GM12873 (cell line): ENCODE measurements around the gene SMYD3.

Source experiments
- TF ChIP-seq, protein P1 (sequence below): IDR thresholded peaks from 2 replicates; pipeline ENCODE4 v1.5.1; 2012; ENCODE audit warnings: low read depth, mild to moderate bottlenecking, moderate library complexity, low read length, control low read depth; ENCODE audit not compliant: insufficient read depth; ENCODE audit errors: missing control alignments

Gene SMYD3

DNA sequence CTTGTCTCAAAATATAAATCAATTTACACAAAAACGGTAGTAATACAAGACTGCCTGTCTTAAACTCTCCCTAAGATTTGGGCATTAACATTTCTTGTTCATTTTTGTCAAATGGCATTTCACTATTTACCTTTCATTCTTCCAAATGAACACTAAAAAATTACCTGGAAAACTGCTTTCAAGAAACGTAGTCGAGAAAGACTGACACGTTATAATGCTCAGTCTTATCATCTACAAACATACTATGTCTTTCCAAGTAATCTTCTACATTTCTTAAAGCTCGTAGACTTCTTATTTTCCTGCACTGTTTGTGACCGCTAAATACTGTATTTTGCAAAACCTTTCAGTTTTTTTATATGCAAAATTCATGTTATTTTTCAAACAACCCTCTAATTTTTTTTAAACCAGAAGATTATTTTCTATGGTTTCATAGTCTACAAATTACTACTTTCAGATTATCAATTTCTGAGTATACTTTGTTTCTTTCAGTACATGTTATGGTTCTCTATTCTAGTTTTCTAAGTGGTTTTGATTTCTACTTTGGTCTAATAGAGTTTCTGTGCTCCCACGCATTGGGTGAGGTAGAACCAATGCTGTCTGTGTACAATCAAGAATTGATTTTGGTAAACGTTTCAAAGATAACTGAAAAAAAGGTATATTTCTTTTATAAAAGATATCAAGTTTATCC, 336.4 kb downstream of the SMYD3 start:
- TF ChIP-seq, protein P1, sequence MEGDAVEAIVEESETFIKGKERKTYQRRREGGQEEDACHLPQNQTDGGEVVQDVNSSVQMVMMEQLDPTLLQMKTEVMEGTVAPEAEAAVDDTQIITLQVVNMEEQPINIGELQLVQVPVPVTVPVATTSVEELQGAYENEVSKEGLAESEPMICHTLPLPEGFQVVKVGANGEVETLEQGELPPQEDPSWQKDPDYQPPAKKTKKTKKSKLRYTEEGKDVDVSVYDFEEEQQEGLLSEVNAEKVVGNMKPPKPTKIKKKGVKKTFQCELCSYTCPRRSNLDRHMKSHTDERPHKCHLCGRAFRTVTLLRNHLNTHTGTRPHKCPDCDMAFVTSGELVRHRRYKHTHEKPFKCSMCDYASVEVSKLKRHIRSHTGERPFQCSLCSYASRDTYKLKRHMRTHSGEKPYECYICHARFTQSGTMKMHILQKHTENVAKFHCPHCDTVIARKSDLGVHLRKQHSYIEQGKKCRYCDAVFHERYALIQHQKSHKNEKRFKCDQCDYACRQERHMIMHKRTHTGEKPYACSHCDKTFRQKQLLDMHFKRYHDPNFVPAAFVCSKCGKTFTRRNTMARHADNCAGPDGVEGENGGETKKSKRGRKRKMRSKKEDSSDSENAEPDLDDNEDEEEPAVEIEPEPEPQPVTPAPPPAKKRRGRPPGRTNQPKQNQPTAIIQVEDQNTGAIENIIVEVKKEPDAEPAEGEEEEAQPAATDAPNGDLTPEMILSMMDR, result no peak

DNA sequence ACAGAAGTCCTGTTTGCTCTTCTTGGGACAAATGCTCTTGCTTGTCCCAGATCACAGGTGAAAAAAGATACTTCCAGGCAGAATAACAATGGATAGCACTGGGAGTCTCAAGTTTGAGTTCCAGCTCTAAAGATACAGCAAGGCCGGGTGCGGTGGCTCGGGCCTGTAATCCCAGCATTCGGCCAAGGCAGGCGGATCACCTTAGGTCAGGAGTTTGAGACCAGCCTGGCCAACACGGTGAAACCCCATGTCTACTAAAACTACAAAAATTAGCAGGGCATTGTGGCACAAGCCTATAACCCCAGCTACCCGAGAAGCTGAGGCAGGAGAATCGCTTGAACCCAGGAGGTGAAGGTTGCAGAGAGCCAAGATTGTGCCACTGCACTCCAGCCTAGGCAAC, 337.6 kb downstream of the SMYD3 start:
- TF ChIP-seq, protein P1, result no peak

DNA sequence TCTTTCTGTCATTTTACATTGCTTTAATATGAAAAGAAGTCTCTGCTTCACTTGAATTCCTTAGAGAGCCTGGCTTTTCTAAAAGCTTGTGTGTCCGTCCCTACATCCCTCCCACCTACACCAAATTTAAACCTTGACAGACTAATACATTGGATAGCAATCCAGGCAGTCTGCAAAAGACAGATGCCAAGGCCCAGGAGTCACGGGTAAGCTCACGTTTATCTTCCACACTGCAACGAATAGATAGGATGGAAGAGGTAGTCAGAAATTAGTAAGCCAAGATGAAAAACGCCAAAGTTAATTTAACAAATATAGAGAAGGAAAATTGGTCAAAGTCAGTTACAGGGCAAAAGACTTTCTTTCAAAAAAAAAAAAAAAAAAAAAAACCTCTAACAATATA, 338.1 kb downstream of the SMYD3 start:
- TF ChIP-seq, protein P1, result no peak

DNA sequence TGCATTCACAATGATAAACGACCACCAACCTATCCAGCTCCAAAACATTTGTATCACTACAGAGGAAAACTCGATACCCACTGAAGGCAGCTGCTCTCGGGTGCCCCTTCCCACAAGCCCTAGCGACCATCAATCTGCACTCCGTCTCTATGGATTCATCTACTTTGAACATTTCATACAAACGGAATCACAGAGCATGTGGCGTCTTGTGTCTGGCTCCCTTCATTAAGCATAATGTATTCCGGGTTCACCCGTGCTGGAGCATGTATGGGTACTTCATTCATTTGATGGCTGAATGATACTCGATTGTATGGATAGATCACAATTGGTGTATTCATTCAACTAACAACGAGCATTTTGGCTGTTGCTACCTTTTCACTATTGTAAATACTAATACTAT, 340.2 kb downstream of the SMYD3 start:
- TF ChIP-seq, protein P1, result no peak

DNA sequence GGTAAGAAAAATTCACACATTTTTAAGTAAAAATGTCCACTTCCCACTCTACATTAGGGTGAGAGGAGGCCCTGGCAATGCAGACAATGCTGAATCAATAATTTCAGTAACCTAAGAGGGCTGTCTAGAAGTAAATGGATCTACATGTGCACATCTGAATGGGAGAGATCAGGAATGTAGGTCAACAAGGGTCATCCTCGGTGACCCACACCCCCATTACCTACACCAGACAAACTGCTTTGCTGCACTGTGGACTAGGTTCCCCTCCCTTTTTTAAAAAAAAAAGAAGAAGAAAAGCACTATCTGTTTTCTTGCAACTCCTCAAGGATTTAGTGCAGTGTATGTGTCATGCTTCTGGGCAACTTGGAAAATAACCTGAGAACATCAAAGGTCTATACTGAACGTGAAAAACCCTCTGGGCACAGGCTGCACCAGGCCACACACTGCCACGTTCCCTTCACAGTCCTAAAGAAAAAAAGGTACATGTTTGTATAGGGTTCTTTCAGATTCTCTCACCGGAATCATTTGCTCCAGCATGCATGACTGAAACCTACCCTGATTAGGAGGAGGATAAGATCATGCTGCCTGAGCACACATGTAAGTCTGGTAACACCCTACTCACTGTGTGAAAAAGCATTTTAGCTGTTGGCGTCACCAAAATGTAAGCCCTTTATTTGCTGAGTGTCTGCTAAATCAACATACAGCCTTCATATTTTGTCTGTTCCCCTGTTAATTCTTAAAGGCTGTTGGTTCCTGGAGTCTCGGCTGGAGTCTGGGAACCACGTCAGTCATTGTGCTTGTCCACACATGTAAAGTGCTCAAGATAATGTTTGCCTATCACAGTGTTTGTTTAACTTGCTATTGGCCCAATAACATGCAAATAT, 341.0 kb downstream of the SMYD3 start:
- TF ChIP-seq, protein P1, result no peak

DNA sequence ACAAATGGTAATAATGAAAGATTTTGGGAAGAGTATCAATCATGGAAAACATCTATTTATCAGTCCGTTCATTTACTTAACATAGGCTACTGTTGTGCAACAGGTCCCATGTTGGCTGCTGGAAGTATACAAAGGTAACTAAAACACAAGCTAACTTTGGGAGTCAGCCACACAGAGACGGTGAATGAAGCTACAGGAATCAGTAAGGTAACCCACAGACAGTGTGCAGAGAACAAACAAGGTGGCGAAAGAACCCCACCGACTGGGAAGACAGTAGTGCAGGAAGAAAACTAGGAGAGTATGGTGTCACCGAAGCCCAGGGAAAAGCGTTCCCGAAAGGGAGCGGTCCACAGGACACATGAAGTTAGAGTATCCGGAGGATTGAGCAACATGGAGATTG, 342.3 kb downstream of the SMYD3 start:
- TF ChIP-seq, protein P1, result no peak

DNA sequence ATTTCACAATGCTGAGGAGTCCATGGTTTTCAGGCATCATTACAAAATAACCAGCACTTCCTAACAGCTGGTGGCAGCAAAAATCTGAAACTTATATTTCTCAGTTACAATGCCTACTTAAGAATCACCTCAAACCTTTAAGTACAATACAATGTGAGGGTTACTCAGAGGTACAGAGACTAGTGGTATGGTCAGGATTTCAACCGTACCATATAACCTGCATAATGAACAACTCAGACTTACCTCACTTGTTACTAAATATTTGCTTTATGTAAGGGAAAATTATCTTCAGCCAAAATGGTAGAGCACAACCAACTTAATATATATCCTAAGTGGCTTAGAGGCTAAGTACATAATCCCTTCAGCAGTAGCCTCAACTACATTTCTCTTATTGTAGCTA, 344.5 kb downstream of the SMYD3 start:
- TF ChIP-seq, protein P1, result no peak
